ENCODE measurements around the gene SMIM33. TPM values are rescaled to one million over a fixed set of nuclear protein-coding genes. Genes with fewer than 3 reads are reported as not detected.
"Not testable (repeated sequence)": the region's sequence is repeated elsewhere in the genome, so short reads cannot be mapped to it uniquely, and the experiment has no call there.

SMIM33 gene
- total and polyA plus RNA-seq, 2 donors (not counting 1 experiment from before 2014, with no cell fraction given): not detected

DNA sequence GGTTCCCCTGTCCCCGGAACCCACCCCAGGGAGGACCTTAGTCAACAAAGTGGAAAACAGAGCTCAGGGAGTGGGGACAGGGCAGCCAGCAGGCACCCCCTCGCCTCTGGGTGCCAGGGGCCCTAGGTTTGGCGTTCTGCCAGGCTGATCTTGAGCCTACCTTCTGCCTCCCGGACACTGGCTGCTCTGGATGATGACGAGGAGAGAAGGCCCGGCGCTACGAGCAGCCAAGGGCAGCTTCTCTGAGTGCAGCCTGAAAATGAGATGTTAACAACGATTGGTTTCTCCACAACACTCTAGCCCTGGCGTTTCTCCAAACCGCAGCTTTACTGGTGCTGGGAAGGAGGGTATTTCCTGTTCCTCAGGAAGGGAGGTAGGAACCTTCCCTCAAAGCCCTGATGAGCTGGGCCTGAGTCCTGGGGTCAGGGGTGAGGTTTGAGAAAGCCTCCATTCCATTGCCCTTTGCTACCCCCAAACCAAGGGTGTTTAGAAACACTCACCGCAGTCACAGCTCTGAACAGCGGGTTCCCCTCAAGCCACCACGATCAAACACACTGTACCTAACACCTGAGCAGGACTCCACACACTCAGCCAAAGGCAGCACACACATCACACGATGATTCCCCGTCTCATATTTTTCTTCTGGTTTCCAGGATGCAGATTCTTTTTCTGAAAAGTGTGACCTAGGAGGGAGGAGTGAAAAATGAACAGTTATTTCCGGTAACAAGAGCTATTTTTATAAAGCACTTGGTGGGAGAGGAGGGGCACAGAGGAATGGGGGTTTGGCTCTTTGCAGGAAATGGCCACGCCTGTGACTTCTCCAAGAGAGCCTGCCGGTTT is 11.5 kb downstream of the SMIM33 start, which contains the start of gene STING1:
STING1 (minus strand) TSS at position 709 of the 840 bp plus-strand sequence. CDS start 1,054 bp downstream, outside the sequence.
- peak within 1 kb of the TSS; percentile 59 for H3K4me2 ChIP-seq (replicated peaks; ENCODE audit: low read depth, low read length, poor library complexity, severe bottlenecking)
- Mint-ChIP-seq H3K4me3 (peak within 1 kb of the TSS; percentile 35), H3K4me1 (peaks cover 19% of the 10 kb centered on the region), H3K9me3 (ENCODE audit: insufficient read depth) (no peaks in the 10 kb centered on the region), H3K27me3 (no peaks in the 10 kb centered on the region), H3K27ac (peak within 1 kb of the TSS; percentile 28)
- H2AFZ ChIP-seq (ENCODE audit: insufficient read depth, low read depth, low read length, poor library complexity, severe bottlenecking): peak within 1 kb of the TSS; percentile 83
- no peaks in the 10 kb centered on the region for H4K20me1 ChIP-seq (ENCODE audit: control insufficient read depth, insufficient read depth, low read length, poor library complexity, severe bottlenecking)
- intact Hi-C loops (cut with micrococcal nuclease): no loop called here
- H3K4me1 ChIP-seq (ENCODE audit: control insufficient read depth in 2 of 2, insufficient read depth in 2 of 2, low read length in 2 of 2): peaks cover 17 to 18% of the 10 kb centered on the region in 2 donors
- H3K79me2 ChIP-seq (ENCODE audit: control insufficient read depth, insufficient read depth, low read length): no peaks in the 10 kb centered on the region
- H3K27ac ChIP-seq (ENCODE audit: low read length in 2 of 2): peak within 1 kb of the TSS in 1 of 2 donors; percentile 48
- ChIA-PET CTCF (interaction anchor here (0.8 kb wide), 1 partner anchor 60 kb away, joined by 5 read pairs; no protein-coding TSS in a partner anchor), POLR2A (interaction anchor here (0.6 kb wide), 1 partner anchor 12 kb away, joined by 3 read pairs; no protein-coding TSS in a partner anchor)
- ATAC-seq (ENCODE audit: low read depth) (peak; percentile 51), DNase-seq (peak; percentile 44)
- TF ChIP-seq EZH2 (IDR thresholded peaks at IDR 0.05; ENCODE audit: borderline replicate concordance, insufficient read depth, low read depth, low read length, poor library complexity, severe bottlenecking): no peak
- TF ChIP-seq, protein P1, sequence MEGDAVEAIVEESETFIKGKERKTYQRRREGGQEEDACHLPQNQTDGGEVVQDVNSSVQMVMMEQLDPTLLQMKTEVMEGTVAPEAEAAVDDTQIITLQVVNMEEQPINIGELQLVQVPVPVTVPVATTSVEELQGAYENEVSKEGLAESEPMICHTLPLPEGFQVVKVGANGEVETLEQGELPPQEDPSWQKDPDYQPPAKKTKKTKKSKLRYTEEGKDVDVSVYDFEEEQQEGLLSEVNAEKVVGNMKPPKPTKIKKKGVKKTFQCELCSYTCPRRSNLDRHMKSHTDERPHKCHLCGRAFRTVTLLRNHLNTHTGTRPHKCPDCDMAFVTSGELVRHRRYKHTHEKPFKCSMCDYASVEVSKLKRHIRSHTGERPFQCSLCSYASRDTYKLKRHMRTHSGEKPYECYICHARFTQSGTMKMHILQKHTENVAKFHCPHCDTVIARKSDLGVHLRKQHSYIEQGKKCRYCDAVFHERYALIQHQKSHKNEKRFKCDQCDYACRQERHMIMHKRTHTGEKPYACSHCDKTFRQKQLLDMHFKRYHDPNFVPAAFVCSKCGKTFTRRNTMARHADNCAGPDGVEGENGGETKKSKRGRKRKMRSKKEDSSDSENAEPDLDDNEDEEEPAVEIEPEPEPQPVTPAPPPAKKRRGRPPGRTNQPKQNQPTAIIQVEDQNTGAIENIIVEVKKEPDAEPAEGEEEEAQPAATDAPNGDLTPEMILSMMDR (IDR thresholded peaks at IDR 0.05): no peak
- H3K4me3 ChIP-seq (ENCODE audit: control extremely low read depth in 1 of 5, extremely low read depth in 1 of 5, insufficient read depth in 1 of 5, low read depth in 2 of 5, low read length in 4 of 5): peak within 1 kb of the TSS in 3 of 5 experiments; percentile 4 to 16 (median 7)
- H3K36me3 ChIP-seq (replicated peaks in 1 of 2; ENCODE audit: control extremely low read depth in 1 of 2, control insufficient read depth in 1 of 2, extremely low read depth in 1 of 2, insufficient read depth in 2 of 2, low read length in 1 of 2): no peaks in the 10 kb centered on the region
- peak within 1 kb of the TSS; percentile 14 for H3K9ac ChIP-seq (ENCODE audit: low read length)
- no peaks in the 10 kb centered on the region for H3K9me3 ChIP-seq (ENCODE audit: control extremely low read depth in 1 of 3, control insufficient read depth in 2 of 3, insufficient read depth in 1 of 3, low read length in 2 of 3)
- peaks cover 0 to 2% (median 0%) of the 10 kb centered on the region in 4 experiments for H3K27me3 ChIP-seq (replicated peaks in 1 of 4; ENCODE audit: control extremely low read depth in 1 of 4, control insufficient read depth in 3 of 4, insufficient read depth in 4 of 4, low read length in 3 of 4)
- WGBS (ENCODE audit: insufficient coverage): 17% methylated on average over 11 of the region's 19 CpGs

DNA sequence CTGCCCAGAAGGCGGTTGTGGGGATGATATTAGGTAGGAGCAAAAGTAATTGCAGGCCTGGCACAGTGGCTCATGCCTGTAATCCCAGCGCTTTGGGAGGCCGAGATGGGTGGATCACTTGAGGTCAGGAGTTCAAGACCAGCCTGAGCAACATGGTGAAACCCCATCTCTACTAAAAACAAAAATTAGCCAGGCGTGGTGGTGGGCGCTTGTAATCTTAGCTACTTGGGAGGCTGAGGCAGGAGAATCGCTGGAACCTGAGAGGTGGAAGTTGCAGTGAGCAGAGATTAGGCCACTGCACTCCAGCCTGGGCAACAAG is 12.0 kb downstream of the SMIM33 start:
- H4K20me1 ChIP-seq (ENCODE audit: control insufficient read depth, insufficient read depth, low read length, poor library complexity, severe bottlenecking); H3K9ac ChIP-seq (ENCODE audit: low read length); H3K36me3 ChIP-seq (replicated peaks in 1 of 2; ENCODE audit: control extremely low read depth in 1 of 2, control insufficient read depth in 1 of 2, extremely low read depth in 1 of 2, insufficient read depth in 2 of 2, low read length in 1 of 2); ATAC-seq (ENCODE audit: low read depth); POLR2A ChIA-PET; H3K9me3 Mint-ChIP-seq (ENCODE audit: insufficient read depth); CTCF ChIA-PET; H3K79me2 ChIP-seq (ENCODE audit: control insufficient read depth, insufficient read depth, low read length); H3K27me3 ChIP-seq (replicated peaks in 1 of 4; ENCODE audit: control extremely low read depth in 1 of 4, control insufficient read depth in 3 of 4, insufficient read depth in 4 of 4, low read length in 3 of 4); H3K27me3 Mint-ChIP-seq; H3K27ac ChIP-seq (ENCODE audit: low read length in 2 of 2); H3K9me3 ChIP-seq (ENCODE audit: control extremely low read depth in 1 of 3, control insufficient read depth in 2 of 3, insufficient read depth in 1 of 3, low read length in 2 of 3); intact Hi-C loops (cut with micrococcal nuclease); DNase-seq: not testable (repeated sequence)
- H3K27ac Mint-ChIP-seq: peak overlapping the region; percentile 28
- Histone ChIP-seq H2AFZ (ENCODE audit: insufficient read depth, low read depth, low read length, poor library complexity, severe bottlenecking) (peak overlapping the region; percentile 83), H3K4me3 (ENCODE audit: control extremely low read depth in 1 of 5, extremely low read depth in 1 of 5, insufficient read depth in 1 of 5, low read depth in 2 of 5, low read length in 4 of 5) (peak overlapping the region in 1 of 5 experiments; percentile 4), H3K4me2 (replicated peaks; ENCODE audit: low read depth, low read length, poor library complexity, severe bottlenecking) (peak overlapping the region; percentile 59), H3K4me1 (ENCODE audit: control insufficient read depth in 2 of 2, insufficient read depth in 2 of 2, low read length in 2 of 2) (peaks cover 17 to 18% of the 10 kb centered on the region in 2 donors)
- WGBS (ENCODE audit: insufficient coverage): 61% methylated on average over 2 of the region's 6 CpGs
- H3K4me3 Mint-ChIP-seq: peak overlapping the region; percentile 35
- peaks cover 19% of the 10 kb centered on the region for H3K4me1 Mint-ChIP-seq

All from B cell (primary cell).